ENCODE results near the gene ARHGEF5.

ARHGEF5 gene

GRCh38 chr7:144407266-144407931, 52.2 kb downstream of the ARHGEF5 start:
- ATAC-seq: no peak

GRCh38 chr7:144408121-144408520, 52.9 kb downstream of the ARHGEF5 start:
- ATAC-seq: no peak
- TF ChIP-seq BACH2 (CRISPR knock-in tag; IDR thresholded peaks at IDR 0.05; ENCODE audit: borderline replicate concordance) (no peak), TCF4 (CRISPR knock-in tag; IDR thresholded peaks at IDR 0.05; ENCODE audit: borderline replicate concordance) (no peak), PATZ1 (CRISPR knock-in tag; IDR thresholded peaks at IDR 0.05; ENCODE audit: borderline replicate concordance) (no peak), OSR1 (CRISPR knock-in tag; IDR thresholded peaks at IDR 0.05) (no peak), CSDC2 (CRISPR knock-in tag; IDR thresholded peaks at IDR 0.05) (no peak), ZNF565 (CRISPR knock-in tag; conservative IDR thresholded peaks at IDR 0.05; ENCODE audit: low read depth) (no peak), TOX (CRISPR knock-in tag; IDR thresholded peaks at IDR 0.05; ENCODE audit: borderline replicate concordance) (no peak), ZNF70 (CRISPR knock-in tag; IDR thresholded peaks at IDR 0.05) (no peak), PPARA (CRISPR knock-in tag; IDR thresholded peaks at IDR 0.05; ENCODE audit: borderline replicate concordance) (no peak), ARNTL (CRISPR knock-in tag; IDR thresholded peaks at IDR 0.05; ENCODE audit: borderline replicate concordance, low read depth) (no peak), ISL1 (CRISPR knock-in tag; IDR thresholded peaks at IDR 0.05) (no peak)
- TF ChIP-seq, protein P1, sequence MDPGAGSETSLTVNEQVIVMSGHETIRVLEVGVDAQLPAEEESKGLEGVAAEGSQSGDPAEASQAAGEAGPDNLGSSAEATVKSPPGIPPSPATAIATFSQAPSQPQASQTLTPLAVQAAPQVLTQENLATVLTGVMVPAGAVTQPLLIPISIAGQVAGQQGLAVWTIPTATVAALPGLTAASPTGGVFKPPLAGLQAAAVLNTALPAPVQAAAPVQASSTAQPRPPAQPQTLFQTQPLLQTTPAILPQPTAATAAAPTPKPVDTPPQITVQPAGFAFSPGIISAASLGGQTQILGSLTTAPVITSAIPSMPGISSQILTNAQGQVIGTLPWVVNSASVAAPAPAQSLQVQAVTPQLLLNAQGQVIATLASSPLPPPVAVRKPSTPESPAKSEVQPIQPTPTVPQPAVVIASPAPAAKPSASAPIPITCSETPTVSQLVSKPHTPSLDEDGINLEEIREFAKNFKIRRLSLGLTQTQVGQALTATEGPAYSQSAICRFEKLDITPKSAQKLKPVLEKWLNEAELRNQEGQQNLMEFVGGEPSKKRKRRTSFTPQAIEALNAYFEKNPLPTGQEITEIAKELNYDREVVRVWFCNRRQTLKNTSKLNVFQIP (CRISPR knock-in tag; IDR thresholded peaks at IDR 0.05; ENCODE audit: borderline replicate concordance, low read depth): no peak
- TF ChIP-seq, protein P2, sequence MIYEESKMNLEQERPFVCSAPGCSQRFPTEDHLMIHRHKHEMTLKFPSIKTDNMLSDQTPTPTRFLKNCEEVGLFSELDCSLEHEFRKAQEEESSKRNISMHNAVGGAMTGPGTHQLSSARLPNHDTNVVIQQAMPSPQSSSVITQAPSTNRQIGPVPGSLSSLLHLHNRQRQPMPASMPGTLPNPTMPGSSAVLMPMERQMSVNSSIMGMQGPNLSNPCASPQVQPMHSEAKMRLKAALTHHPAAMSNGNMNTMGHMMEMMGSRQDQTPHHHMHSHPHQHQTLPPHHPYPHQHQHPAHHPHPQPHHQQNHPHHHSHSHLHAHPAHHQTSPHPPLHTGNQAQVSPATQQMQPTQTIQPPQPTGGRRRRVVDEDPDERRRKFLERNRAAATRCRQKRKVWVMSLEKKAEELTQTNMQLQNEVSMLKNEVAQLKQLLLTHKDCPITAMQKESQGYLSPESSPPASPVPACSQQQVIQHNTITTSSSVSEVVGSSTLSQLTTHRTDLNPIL (CRISPR knock-in tag; IDR thresholded peaks at IDR 0.05; ENCODE audit: low read depth): no peak

More at GRCh38 chr7:144407266-144407931, 52.2 kb downstream of the ARHGEF5 start:
- no peak for TF ChIP-seq GLIS3 (CRISPR knock-in tag; IDR thresholded peaks at IDR 0.05)
- TF ChIP-seq PATZ1 (CRISPR knock-in tag; IDR thresholded peaks at IDR 0.05; ENCODE audit: borderline replicate concordance): no peak
- no peak for TF ChIP-seq CSRNP3 (CRISPR knock-in tag; IDR thresholded peaks at IDR 0.05)
- no peak for TF ChIP-seq ZNF565 (CRISPR knock-in tag; conservative IDR thresholded peaks at IDR 0.05; ENCODE audit: low read depth)
- no peak for TF ChIP-seq SNAI2 (CRISPR knock-in tag; IDR thresholded peaks at IDR 0.05)
- no peak for TF ChIP-seq ISL1 (CRISPR knock-in tag; IDR thresholded peaks at IDR 0.05)
- TF ChIP-seq PPARA (CRISPR knock-in tag; IDR thresholded peaks at IDR 0.05; ENCODE audit: borderline replicate concordance): no peak
- no peak for TF ChIP-seq TCF4 (CRISPR knock-in tag; IDR thresholded peaks at IDR 0.05; ENCODE audit: borderline replicate concordance)
- TF ChIP-seq ZFP30 (CRISPR knock-in tag; IDR thresholded peaks at IDR 0.05): no peak
- no peak for TF ChIP-seq ZC3H10 (CRISPR knock-in tag; IDR thresholded peaks at IDR 0.05)
- no peak for TF ChIP-seq RARB (CRISPR knock-in tag; IDR thresholded peaks at IDR 0.05)
- no peak for TF ChIP-seq TSHZ2 (CRISPR knock-in tag; IDR thresholded peaks at IDR 0.05)

Measured in SK-N-SH treated with all-trans-retinoic acid at 6 μM for 48 hours (cell line).